Liver (tissue), 9 donors: ENCODE results near the gene PLEKHA8. TPM values are rescaled to one million over a fixed set of nuclear protein-coding genes. Genes with fewer than 3 reads are reported as not detected.
A peak's percentile ranks its signal among the peaks of the same experiment; 100 is the strongest.

Experiments
- DNase-seq: peaks from one replicate; pipeline ENCODE4 v3.0.0-alpha.2; 2017; ENCODE audit warnings: low spot score
- H3K27ac ChIP-seq, 2 donors: one replicate each; pipeline ENCODE4 v1.7.0; 2013; ENCODE audit warnings: inconsistent platforms in 2 of 2, low read length in 2 of 2, control low read depth in 1 of 2, low read depth in 1 of 2, mild to moderate bottlenecking in 1 of 2
- H3K27me3 ChIP-seq, 4 donors: one replicate each; pipeline versions ENCODE4 v1.6.1 to v1.7.0; 2013; ENCODE audit warnings: low read length in 3 of 4, inconsistent platforms in 1 of 4, mild to moderate bottlenecking in 1 of 4, moderate library complexity in 1 of 4; ENCODE audit not compliant: control insufficient read depth in 4 of 4, insufficient read depth in 4 of 4
- H3K36me3 ChIP-seq, 4 donors: one replicate each; pipeline versions ENCODE4 v1.6.1 to v1.7.0; 2013; ENCODE audit warnings: low read length in 3 of 4, mild to moderate bottlenecking in 3 of 4, low read depth in 1 of 4, moderate library complexity in 1 of 4; ENCODE audit not compliant: control insufficient read depth in 4 of 4, insufficient read depth in 3 of 4
- H3K4me1 ChIP-seq, 4 donors: one replicate each; pipeline versions ENCODE4 v1.6.1 to v1.7.0; 2013; ENCODE audit warnings: low read length in 3 of 4, mild to moderate bottlenecking in 3 of 4, moderate library complexity in 1 of 4; ENCODE audit not compliant: control insufficient read depth in 4 of 4, insufficient read depth in 4 of 4
- H3K4me3 ChIP-seq, 3 donors: one replicate each; pipeline versions ENCODE4 v1.6.1 to v1.7.0; 2013; ENCODE audit warnings: low read length in 3 of 3, control low read depth in 1 of 3, low read depth in 1 of 3, mild to moderate bottlenecking in 1 of 3
- H3K9ac ChIP-seq, 2 donors: one replicate each; pipeline ENCODE4 v1.7.0; 2013; ENCODE audit warnings: low read length in 2 of 2, mild to moderate bottlenecking in 2 of 2, moderate library complexity in 2 of 2, control low read depth in 1 of 2, low read depth in 1 of 2
- H3K9me3 ChIP-seq, 4 donors: one replicate each; pipeline versions ENCODE4 v1.6.1 to v1.7.0; 2013; ENCODE audit warnings: low read length in 3 of 4; ENCODE audit not compliant: control insufficient read depth in 4 of 4
- ATF3 ChIP-seq: IDR thresholded peaks from 2 replicates; pipeline ENCODE4 v1.6.1; 2016; ENCODE audit warnings: antibody characterized with exemption
- EGR1 ChIP-seq, 2 donors: IDR thresholded peaks; 2 replicates each; pipeline ENCODE4 v1.6.1; 2016 to 2018; ENCODE audit warnings: antibody characterized with exemption in 2 of 2, low read depth in 2 of 2
- GABPA ChIP-seq, 2 donors: IDR thresholded peaks in 1 of 2; conservative IDR thresholded peaks in 1 of 2; 2 replicates each; pipeline ENCODE4 v1.6.1; 2016; ENCODE audit warnings: antibody characterized with exemption in 2 of 2, mild to moderate bottlenecking in 1 of 2, moderate library complexity in 1 of 2
- HNF4A ChIP-seq, 2 donors: conservative IDR thresholded peaks; 2 replicates each; pipeline ENCODE4 v1.6.1; 2016; ENCODE audit warnings: antibody characterized with exemption in 2 of 2, mild to moderate bottlenecking in 2 of 2
- TAF1 ChIP-seq: conservative IDR thresholded peaks from 2 replicates; pipeline ENCODE4 v1.6.1; 2016; ENCODE audit warnings: antibody characterized with exemption, mild to moderate bottlenecking
- WGBS: extraction: QIAGEN DNeasy Blood & Tissue Kit; methylation state at CpG from one replicate; pipeline ENCODE4 v1.1.7; 2013; 5-methylcytosine and 5-hydroxymethylcytosine counted together
- polyA plus RNA-seq, 2 donors: library from polyadenylated mRNA; stranded (reverse) in 1 of 2; unstranded in 1 of 2; fragments of 200-250 nt in 1 of 2; fragments of >200 nt in 1 of 2; fragmentation: Nextera tagmentation in 1 of 2; extraction: Ambion mirVana in 1 of 2; gene quantifications; one replicate each; pipeline versions ENCODE4 v1.2.1 to v1.2.3, GENCODE V29; 2013 to 2015
- total RNA-seq, 2 donors: library from RNA; depleted of rRNA; stranded (reverse); fragments of >200 nt; gene quantifications; one replicate each; pipeline ENCODE4 v1.2.3, GENCODE V29; 2014
- TF ChIP-seq, protein P1 (sequence below): fragments of 150-350 bp; IDR thresholded peaks from 2 replicates; pipeline ENCODE4 v1.5.1; 2017; ENCODE audit warnings: improper control_type of control experiment, low read depth, low read length; ENCODE audit not compliant: missing input control
- TF ChIP-seq, protein P2 (sequence below): IDR thresholded peaks from 2 replicates; pipeline ENCODE4 v1.6.1; 2016; ENCODE audit warnings: antibody characterized with exemption
- donor health status: healthy.
- donor health status: healthy.
- donor health status: healthy.
- donor health status: healthy.
- donor health status: healthy.

Gene PLEKHA8
- total and polyA plus RNA-seq, 4 donors: 1.0 to 5.4 (median 2.4) TPM

- TF ChIP-seq EGR1 (IDR thresholded peaks at IDR 0.05; ENCODE audit: low read depth in 2 of 2) (no peak), ATF3 (no peak), HNF4A (conservative IDR thresholded peaks at IDR 0.05) (peak; percentile 44 to 47)
- TF ChIP-seq, protein P1, sequence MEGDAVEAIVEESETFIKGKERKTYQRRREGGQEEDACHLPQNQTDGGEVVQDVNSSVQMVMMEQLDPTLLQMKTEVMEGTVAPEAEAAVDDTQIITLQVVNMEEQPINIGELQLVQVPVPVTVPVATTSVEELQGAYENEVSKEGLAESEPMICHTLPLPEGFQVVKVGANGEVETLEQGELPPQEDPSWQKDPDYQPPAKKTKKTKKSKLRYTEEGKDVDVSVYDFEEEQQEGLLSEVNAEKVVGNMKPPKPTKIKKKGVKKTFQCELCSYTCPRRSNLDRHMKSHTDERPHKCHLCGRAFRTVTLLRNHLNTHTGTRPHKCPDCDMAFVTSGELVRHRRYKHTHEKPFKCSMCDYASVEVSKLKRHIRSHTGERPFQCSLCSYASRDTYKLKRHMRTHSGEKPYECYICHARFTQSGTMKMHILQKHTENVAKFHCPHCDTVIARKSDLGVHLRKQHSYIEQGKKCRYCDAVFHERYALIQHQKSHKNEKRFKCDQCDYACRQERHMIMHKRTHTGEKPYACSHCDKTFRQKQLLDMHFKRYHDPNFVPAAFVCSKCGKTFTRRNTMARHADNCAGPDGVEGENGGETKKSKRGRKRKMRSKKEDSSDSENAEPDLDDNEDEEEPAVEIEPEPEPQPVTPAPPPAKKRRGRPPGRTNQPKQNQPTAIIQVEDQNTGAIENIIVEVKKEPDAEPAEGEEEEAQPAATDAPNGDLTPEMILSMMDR: no peak
- H3K27ac ChIP-seq: peak overlapping the region; percentile 83 to 84
- no peaks in the 10 kb centered on the region for H3K36me3 ChIP-seq
- H3K9ac ChIP-seq: peak overlapping the region; percentile 72 to 88
- DNase-seq: no peak
- no peaks in the 10 kb centered on the region for H3K9me3 ChIP-seq
- peaks cover 3 to 36% (median 27%) of the 10 kb centered on the region in 4 donors for H3K4me1 ChIP-seq
- under 1% methylated on average over 42 of the region's 42 CpGs for WGBS
- no peaks in the 10 kb centered on the region for H3K27me3 ChIP-seq
- H3K4me3 ChIP-seq: peak overlapping the region; percentile 89 to 99 (median 90)
Measured at GRCh38 chr7:30028749-30029635, 780 bp downstream of the PLEKHA8 start.

DNA sequence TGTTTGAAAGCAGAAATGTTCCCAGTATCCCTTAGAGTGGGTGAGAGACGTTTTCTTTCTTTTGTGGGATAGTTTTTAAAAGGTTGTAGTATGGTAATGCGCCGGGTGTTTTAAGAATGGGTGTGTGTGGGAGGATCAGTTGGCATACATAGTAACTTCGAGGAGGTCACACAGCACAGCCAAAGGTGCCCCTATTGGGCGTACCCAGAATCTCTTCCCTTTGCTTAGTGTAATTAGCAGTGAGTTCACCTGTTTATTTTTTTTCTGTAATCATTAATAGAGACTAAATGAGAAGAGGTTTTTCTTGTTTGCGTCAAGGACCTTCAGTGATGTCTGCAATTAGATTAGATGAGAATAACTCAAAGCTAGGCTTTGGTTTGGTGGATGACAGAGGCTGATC, 1.5 kb downstream of the PLEKHA8 start:
- peak overlapping the region in 2 of 3 donors; percentile 90 to 99 for H3K4me3 ChIP-seq
- peak overlapping the region; percentile 34 to 72 for H3K9ac ChIP-seq
- H3K4me1 ChIP-seq: peaks cover 3 to 39% (median 28%) of the 10 kb centered on the region in 4 donors
- DNase-seq: no peak
- 24% methylated on average over 6 of the region's 6 CpGs for WGBS
- H3K9me3 ChIP-seq: no peaks in the 10 kb centered on the region
- H3K36me3 ChIP-seq: no peaks in the 10 kb centered on the region
- no peaks in the 10 kb centered on the region for H3K27me3 ChIP-seq
- H3K27ac ChIP-seq: no peak overlapping the region
- TF ChIP-seq, protein P2, sequence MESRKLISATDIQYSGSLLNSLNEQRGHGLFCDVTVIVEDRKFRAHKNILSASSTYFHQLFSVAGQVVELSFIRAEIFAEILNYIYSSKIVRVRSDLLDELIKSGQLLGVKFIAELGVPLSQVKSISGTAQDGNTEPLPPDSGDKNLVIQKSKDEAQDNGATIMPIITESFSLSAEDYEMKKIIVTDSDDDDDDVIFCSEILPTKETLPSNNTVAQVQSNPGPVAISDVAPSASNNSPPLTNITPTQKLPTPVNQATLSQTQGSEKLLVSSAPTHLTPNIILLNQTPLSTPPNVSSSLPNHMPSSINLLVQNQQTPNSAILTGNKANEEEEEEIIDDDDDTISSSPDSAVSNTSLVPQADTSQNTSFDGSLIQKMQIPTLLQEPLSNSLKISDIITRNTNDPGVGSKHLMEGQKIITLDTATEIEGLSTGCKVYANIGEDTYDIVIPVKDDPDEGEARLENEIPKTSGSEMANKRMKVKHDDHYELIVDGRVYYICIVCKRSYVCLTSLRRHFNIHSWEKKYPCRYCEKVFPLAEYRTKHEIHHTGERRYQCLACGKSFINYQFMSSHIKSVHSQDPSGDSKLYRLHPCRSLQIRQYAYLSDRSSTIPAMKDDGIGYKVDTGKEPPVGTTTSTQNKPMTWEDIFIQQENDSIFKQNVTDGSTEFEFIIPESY: no peak
- TF ChIP-seq GABPA (IDR thresholded peaks at IDR 0.05 in 1 of 2, conservative IDR thresholded peaks at IDR 0.05 in 1 of 2): no peak

GRCh38 chr7:30032310-30033125, 4.3 kb downstream of the PLEKHA8 start:
- DNase-seq: no peak
- Histone ChIP-seq H3K9me3 (no peaks in the 10 kb centered on the region), H3K36me3 (no peaks in the 10 kb centered on the region), H3K4me1 (peaks cover 0 to 27% (median 14%) of the 10 kb centered on the region in 4 donors), H3K27me3 (no peaks in the 10 kb centered on the region), H3K27ac (no peak overlapping the region), H3K9ac (no peak overlapping the region), H3K4me3 (no peak overlapping the region)
- TF ChIP-seq TAF1 (no peak), ATF3 (no peak)
- 72% methylated on average over 4 of the region's 4 CpGs for WGBS
